Lung (tissue), 12 donors: ENCODE results near the gene XNDC1N. TPM values are rescaled to one million over a fixed set of nuclear protein-coding genes. Genes with fewer than 3 reads are reported as not detected.
A peak's percentile ranks its signal among the peaks of the same experiment; 100 is the strongest.

Source experiments
- ATAC-seq: fragments of 200-7000 bp; cut with Tn5 transposase; one replicate; pipeline ENCODE4 v1.9.1; 2020; ENCODE audit warnings: moderate number of reproducible peaks; ENCODE audit not compliant: insufficient read depth, low FRiP score
- DNase-seq, 3 donors: peaks; one replicate each; pipeline ENCODE4 v3.0.0-alpha.2; 2013 to 2017
- H3K27ac ChIP-seq, 2 donors: one replicate each; pipeline ENCODE4 v1.5.1; 2013; ENCODE audit warnings: mild to moderate bottlenecking in 2 of 2, moderate library complexity in 2 of 2, control low read depth in 1 of 2, inconsistent platforms in 1 of 2, low read depth in 1 of 2, low read length in 1 of 2
- H3K27me3 ChIP-seq, 3 donors: one replicate each; pipeline ENCODE4 v1.5.1; 2013; ENCODE audit warnings: low read length in 2 of 3; ENCODE audit not compliant: control insufficient read depth in 3 of 3, insufficient read depth in 3 of 3
- H3K36me3 ChIP-seq, 4 donors: one replicate each; pipeline ENCODE4 v1.5.1; 2013; ENCODE audit warnings: low read length in 4 of 4, mild to moderate bottlenecking in 1 of 4, moderate library complexity in 1 of 4; ENCODE audit not compliant: control insufficient read depth in 4 of 4, insufficient read depth in 4 of 4
- H3K4me1 ChIP-seq, 5 donors: one replicate each; pipeline ENCODE4 v1.5.1; 2013; ENCODE audit warnings: low read length in 5 of 5, mild to moderate bottlenecking in 2 of 5, moderate library complexity in 1 of 5; ENCODE audit not compliant: control insufficient read depth in 5 of 5, insufficient read depth in 5 of 5
- H3K4me3 ChIP-seq: one replicate; pipeline ENCODE4 v1.5.1; 2013; ENCODE audit warnings: mild to moderate bottlenecking, control low read depth, moderate library complexity
- H3K9ac ChIP-seq, 2 donors: one replicate each; pipeline ENCODE4 v1.5.1; 2013; ENCODE audit warnings: low read length in 2 of 2, control low read depth in 1 of 2; ENCODE audit not compliant: insufficient read depth in 1 of 2
- H3K9me3 ChIP-seq, 4 donors: one replicate each; pipeline ENCODE4 v1.5.1; 2013; ENCODE audit warnings: low read length in 3 of 4, mild to moderate bottlenecking in 1 of 4, moderate library complexity in 1 of 4; ENCODE audit not compliant: control insufficient read depth in 4 of 4, insufficient read depth in 3 of 4
- CTCF ChIP-seq: IDR thresholded peaks from 2 replicates; pipeline ENCODE4 v1.5.1; 2012; ENCODE audit warnings: mild to moderate bottlenecking; ENCODE audit errors: control extremely low read depth, extremely low read depth
- WGBS, 2 donors: extraction: QIAGEN DNeasy Blood & Tissue Kit; methylation state at CpG; one replicate each; pipeline ENCODE4 v1.1.7; 2013; 5-methylcytosine and 5-hydroxymethylcytosine counted together
- polyA plus RNA-seq, 2 donors: library from polyadenylated mRNA; stranded (reverse); fragments of 200-250 nt; gene quantifications; one replicate each; pipeline ENCODE4 v1.2.1, GENCODE V29; 2013
- total RNA-seq, 2 donors: library from RNA; depleted of rRNA in 1 of 2; stranded (reverse); fragments of >200 nt in 1 of 2; gene quantifications; one replicate each; pipeline ENCODE4 v1.2.1, GENCODE V29; 2014 to 2021
- donor health status: control.
- donor health status: control.
- donor health status: Bipolar disorder and iron deficiency.
- donor health status: healthy.
- donor health status: DM: yes; HTN: yes; CAD: no.

XNDC1N gene
- total and polyA plus RNA-seq, 4 donors: 2.0 to 20.4 (median 4.6) TPM

DNA sequence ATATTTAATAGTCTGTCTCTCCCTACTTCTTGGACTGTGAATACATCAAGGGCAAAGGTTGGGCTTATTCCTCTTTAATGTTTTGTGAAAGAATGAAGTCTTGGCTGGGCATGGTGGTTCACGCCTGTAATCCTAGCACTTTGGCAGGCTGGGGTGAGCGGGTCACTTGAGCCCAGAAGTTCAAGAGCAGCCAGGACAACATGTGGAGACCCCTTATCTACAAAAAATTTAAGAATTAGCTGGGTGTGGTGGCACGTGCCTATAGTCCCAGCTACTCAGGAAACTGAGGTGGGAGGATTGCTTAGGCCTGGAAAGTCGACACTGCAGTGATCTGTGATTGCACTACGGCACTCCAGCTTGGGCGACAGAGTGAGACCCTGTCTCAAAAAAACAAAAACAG lies 20.6 kb upstream of the XNDC1N start:
- no peak overlapping the region for H3K9ac ChIP-seq
- DNase-seq (no peak), ATAC-seq (no peak)
- no peak overlapping the region for H3K4me3 ChIP-seq
- H3K9me3 ChIP-seq: no peaks in the 10 kb centered on the region
- 82 to 87% methylated on average over 6 of the region's 6 CpGs for WGBS, 2 donors
- H3K27me3 ChIP-seq: no peaks in the 10 kb centered on the region
- H3K36me3 ChIP-seq: no peaks in the 10 kb centered on the region
- H3K4me1 ChIP-seq: peaks cover 0 to 16% (median 0%) of the 10 kb centered on the region in 5 donors
- no peak for TF ChIP-seq CTCF
- H3K27ac ChIP-seq: no peak overlapping the region

DNA sequence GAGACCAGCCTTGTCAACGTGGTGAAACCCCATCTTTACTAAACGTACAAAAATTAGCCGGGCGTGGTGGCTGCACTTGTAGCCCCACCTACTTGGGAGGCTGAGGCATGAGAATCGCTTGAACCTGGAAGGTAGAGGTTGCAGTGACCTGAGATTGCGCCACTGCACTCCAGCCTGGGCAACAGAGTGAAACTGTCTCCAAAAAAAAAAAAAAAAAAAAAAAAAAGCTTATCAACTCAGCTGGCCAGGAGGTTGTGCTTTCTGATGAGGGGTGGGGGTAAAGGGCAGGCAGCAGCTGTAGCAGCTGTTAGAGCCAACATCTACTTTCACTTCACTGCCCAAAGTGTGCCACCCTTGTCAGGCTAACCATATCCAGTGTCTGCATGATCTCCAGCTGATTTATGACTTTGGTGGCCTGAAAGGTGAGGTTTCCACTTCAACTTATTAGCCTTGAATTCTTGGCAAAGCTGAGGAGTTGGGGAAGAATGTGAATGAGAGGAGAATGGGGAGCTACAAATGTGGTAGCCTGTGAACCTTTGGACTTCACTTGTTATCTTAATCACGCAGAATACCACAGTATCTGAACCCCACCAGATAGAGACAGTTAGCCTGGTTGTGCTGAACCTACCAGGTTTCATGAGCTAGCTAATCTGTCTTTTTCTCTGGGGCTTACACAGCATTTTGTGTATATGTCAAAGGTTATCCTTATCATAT lies 20.1 kb upstream of the XNDC1N start:
- WGBS, 2 donors: 85 to 90% methylated on average over 7 of the region's 7 CpGs
- DNase-seq: peak in 1 of 3 donors; percentile 1

GRCh38 chr11:71947498-71947897 lies 19.1 kb upstream of the XNDC1N start:
- Histone ChIP-seq H3K4me3 (no peak overlapping the region), H3K4me1 (peaks cover 0 to 15% (median 0%) of the 10 kb centered on the region in 5 donors), H3K9me3 (no peaks in the 10 kb centered on the region), H3K27ac (no peak overlapping the region), H3K9ac (no peak overlapping the region), H3K36me3 (no peaks in the 10 kb centered on the region), H3K27me3 (no peaks in the 10 kb centered on the region)
- 86% methylated on average over 3 of the region's 3 CpGs for WGBS, 2 donors
- ATAC-seq (no peak), DNase-seq (no peak)
- no peak for TF ChIP-seq CTCF

More for the DNA sequence above, 20.1 kb upstream of the XNDC1N start:
- no peak for ATAC-seq
- Histone ChIP-seq H3K27me3 (no peaks in the 10 kb centered on the region), H3K27ac (no peak overlapping the region), H3K9me3 (no peaks in the 10 kb centered on the region), H3K9ac (no peak overlapping the region), H3K4me3 (no peak overlapping the region), H3K36me3 (no peaks in the 10 kb centered on the region), H3K4me1 (peaks cover 0 to 15% (median 0%) of the 10 kb centered on the region in 5 donors)
- TF ChIP-seq CTCF: no peak
